ENCODE measurements around the gene ITIH5.

- TF ChIP-seq, protein P1, sequence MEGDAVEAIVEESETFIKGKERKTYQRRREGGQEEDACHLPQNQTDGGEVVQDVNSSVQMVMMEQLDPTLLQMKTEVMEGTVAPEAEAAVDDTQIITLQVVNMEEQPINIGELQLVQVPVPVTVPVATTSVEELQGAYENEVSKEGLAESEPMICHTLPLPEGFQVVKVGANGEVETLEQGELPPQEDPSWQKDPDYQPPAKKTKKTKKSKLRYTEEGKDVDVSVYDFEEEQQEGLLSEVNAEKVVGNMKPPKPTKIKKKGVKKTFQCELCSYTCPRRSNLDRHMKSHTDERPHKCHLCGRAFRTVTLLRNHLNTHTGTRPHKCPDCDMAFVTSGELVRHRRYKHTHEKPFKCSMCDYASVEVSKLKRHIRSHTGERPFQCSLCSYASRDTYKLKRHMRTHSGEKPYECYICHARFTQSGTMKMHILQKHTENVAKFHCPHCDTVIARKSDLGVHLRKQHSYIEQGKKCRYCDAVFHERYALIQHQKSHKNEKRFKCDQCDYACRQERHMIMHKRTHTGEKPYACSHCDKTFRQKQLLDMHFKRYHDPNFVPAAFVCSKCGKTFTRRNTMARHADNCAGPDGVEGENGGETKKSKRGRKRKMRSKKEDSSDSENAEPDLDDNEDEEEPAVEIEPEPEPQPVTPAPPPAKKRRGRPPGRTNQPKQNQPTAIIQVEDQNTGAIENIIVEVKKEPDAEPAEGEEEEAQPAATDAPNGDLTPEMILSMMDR (conservative IDR thresholded peaks at IDR 0.05 in 1 of 2, IDR thresholded peaks at IDR 0.05 in 1 of 2; ENCODE audit: low read depth in 1 of 2, low read length in 2 of 2): no peak
- no peak for TF ChIP-seq EZH2 (IDR thresholded peaks at IDR 0.05; ENCODE audit: low read length, missing control alignments)
Measured at GRCh38 chr10:7512487-7512886, 154.3 kb downstream of the ITIH5 start.

Data from fibroblast of lung (primary cell).